GM10266 (cell line): ENCODE results near the gene METTL4.
A peak's percentile ranks its signal among the peaks of the same experiment; 100 is the strongest.

ENCODE experiments used
- DNase-seq: peaks from one replicate; pipeline ENCODE4 v3.0.0; 2012; ENCODE audit errors: extremely low spot score
- CTCF ChIP-seq: IDR thresholded peaks from 2 replicates; pipeline ENCODE4 v1.5.1; 2012; ENCODE audit warnings: mild to moderate bottlenecking, low read depth; ENCODE audit not compliant: control insufficient read depth, insufficient read depth; ENCODE audit errors: missing control alignments

The METTL4 gene

GRCh38 chr18:2559249-2559648 lies 12.1 kb downstream of the METTL4 start:
- DNase-seq, result no peak
- no peak for TF ChIP-seq CTCF

DNA sequence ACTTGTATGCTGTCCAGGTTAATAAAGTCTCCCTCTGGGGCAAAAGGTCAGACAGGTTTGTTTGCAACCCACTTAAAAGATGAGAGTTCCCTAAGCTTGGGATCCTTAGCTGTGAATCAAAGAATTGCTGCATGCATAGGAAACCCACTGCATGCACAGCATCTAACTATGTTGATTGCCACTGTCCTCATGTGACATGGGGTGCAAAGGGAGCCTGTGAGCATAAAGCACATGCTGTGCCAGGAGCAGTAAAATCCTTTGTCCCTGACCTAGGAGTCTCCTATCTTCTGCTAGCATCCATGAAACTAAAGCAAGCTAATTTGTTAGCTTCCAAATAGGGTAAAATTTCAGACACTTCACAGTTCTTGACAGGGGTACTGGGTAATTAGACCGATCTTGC lies 13.8 kb downstream of the METTL4 start:
- DNase-seq, result no peak
- no peak for TF ChIP-seq CTCF

DNA sequence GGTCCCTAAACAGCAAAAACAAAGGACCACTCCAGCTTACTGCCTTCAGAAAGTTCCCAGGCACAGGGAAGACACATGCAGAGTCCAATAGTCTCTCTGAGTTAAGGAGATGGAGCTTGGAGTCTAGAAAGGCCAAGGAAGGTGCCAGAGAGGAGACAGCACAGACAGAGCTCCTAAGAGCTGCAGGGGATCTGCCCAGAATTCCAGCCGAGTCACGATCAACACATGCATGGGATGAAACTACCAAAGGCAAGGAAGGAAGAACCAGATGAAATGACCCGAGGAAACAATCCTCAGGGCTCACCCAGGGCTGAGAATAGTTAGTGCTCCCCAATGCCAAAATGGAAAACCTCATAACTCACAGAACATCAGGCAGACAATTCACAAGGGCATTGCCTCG lies 15.4 kb downstream of the METTL4 start:
- DNase-seq, result no peak
- no peak for TF ChIP-seq CTCF

DNA sequence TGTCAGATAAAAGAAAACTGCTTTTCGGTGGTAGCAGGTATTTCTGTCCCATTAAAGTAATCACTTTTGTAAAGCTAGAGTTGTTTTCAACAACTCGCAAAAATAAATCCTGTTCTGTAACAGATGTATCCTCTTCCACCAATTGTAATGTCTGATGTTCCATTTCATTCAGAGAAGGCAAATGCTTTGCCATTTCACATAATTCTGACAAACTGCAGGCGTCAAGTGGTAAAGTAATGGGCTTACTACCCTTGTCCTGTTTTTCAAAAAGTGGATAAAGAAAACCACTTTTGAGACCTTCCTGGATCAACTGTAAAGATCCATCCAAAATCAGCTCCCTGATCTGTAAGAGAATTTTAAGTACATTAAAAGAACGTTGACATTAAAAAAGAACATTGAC lies 16.6 kb downstream of the METTL4 start:
- DNase-seq, result no peak
- no peak for TF ChIP-seq CTCF

DNA sequence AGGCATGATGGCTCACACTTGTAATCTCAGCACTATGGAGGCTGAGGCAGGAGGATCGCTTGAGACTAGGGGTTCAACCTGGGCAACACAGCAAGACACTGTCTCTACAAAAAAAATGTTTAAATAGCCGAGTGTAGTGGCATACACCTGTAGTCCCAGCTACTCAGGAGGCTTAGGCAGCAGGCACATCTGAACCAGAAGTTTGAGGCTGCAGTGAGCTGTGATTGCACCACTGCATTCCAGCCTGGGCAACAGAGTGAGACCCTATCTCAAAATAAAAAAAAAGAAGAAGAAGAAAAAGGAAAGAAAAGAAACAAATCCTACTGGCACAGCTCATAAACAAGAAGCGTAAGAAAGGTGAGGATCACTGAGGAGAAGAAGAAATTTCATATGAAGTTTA lies 19.9 kb downstream of the METTL4 start:
- DNase-seq, result no peak
- no peak for TF ChIP-seq CTCF

GRCh38 chr18:2549462-2549861 lies 21.8 kb downstream of the METTL4 start:
- TF ChIP-seq CTCF, result no peak
- DNase-seq, result no peak

DNA sequence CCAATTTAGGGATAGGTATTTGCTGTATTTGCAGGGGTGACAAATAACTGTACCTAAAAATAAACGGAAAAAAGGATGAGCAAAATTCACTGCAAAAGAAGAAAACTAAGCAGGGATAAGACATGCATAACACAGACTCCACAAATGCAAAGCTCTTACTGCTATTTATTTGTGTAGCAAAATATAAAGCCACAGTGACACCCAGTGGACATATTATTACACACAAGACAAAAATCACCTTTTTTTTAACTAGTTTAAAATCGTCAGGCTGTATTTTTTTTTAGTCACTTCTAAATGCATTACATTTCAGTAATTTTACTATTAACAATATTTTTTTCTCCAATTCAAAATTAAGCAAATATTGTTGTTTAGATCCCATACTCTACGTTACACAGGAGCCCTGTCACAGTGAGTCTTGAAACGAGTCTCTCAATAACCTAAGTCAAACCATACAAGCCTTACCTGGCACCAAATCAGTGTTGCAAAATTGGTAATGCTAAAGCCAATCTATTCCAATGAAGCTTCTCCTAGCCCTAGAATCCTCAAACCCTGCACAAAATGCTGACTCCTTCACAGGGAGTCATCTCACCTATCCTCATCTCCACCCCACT lies 23.7 kb downstream of the METTL4 start:
- DNase-seq, result peak; percentile 17
- peak; percentile 50 for TF ChIP-seq CTCF
